ENCODE measurements around the gene TPST2.

DNA sequence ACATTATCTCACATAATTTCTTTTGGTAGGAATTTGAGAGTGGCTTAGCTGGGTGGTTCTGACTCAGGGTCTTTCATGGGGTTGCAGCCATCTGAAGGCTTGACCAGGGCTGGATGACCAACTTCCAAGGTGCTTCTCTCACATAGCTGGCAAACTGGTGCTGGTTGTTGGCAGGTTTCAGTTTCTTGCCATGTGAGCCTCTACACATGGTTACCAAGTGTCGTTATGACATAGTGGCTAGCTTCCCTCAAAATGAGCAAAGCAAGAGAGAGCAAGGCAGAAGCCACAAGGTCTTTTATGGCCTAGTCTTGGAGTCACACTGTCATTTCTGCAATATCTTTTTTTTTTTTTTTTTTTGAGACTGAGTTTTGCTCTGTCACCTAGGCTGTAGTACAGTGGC is 73.4 kb downstream of the TPST2 start:
- TF ChIP-seq, protein P1, sequence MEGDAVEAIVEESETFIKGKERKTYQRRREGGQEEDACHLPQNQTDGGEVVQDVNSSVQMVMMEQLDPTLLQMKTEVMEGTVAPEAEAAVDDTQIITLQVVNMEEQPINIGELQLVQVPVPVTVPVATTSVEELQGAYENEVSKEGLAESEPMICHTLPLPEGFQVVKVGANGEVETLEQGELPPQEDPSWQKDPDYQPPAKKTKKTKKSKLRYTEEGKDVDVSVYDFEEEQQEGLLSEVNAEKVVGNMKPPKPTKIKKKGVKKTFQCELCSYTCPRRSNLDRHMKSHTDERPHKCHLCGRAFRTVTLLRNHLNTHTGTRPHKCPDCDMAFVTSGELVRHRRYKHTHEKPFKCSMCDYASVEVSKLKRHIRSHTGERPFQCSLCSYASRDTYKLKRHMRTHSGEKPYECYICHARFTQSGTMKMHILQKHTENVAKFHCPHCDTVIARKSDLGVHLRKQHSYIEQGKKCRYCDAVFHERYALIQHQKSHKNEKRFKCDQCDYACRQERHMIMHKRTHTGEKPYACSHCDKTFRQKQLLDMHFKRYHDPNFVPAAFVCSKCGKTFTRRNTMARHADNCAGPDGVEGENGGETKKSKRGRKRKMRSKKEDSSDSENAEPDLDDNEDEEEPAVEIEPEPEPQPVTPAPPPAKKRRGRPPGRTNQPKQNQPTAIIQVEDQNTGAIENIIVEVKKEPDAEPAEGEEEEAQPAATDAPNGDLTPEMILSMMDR (conservative IDR thresholded peaks at IDR 0.05; ENCODE audit: low read depth, low read length) = no peak
- TF ChIP-seq MXI1 (IDR thresholded peaks at IDR 0.05; ENCODE audit: borderline replicate concordance, low read depth, low read length) (no peak), POLR2A (IDR thresholded peaks at IDR 0.05; ENCODE audit: low read depth, low read length) (no peak), CEBPB (IDR thresholded peaks at IDR 0.05; ENCODE audit: low read depth, low read length) (no peak), SMC3 (IDR thresholded peaks at IDR 0.05; ENCODE audit: low read depth, low read length) (no peak), FOS (IDR thresholded peaks at IDR 0.05; ENCODE audit: low read depth, low read length) (no peak)
- TF ChIP-seq, protein P2, sequence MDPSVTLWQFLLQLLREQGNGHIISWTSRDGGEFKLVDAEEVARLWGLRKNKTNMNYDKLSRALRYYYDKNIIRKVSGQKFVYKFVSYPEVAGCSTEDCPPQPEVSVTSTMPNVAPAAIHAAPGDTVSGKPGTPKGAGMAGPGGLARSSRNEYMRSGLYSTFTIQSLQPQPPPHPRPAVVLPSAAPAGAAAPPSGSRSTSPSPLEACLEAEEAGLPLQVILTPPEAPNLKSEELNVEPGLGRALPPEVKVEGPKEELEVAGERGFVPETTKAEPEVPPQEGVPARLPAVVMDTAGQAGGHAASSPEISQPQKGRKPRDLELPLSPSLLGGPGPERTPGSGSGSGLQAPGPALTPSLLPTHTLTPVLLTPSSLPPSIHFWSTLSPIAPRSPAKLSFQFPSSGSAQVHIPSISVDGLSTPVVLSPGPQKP (IDR thresholded peaks at IDR 0.05; ENCODE audit: borderline replicate concordance, low read depth, low read length) = no peak
- TF ChIP-seq, protein P3, sequence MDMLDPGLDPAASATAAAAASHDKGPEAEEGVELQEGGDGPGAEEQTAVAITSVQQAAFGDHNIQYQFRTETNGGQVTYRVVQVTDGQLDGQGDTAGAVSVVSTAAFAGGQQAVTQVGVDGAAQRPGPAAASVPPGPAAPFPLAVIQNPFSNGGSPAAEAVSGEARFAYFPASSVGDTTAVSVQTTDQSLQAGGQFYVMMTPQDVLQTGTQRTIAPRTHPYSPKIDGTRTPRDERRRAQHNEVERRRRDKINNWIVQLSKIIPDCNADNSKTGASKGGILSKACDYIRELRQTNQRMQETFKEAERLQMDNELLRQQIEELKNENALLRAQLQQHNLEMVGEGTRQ (IDR thresholded peaks at IDR 0.05; ENCODE audit: low read depth, low read length) = no peak
